H4 (cell line): ENCODE results near the gene SYCE3. TPM values are rescaled to one million over a fixed set of nuclear protein-coding genes. Genes with fewer than 3 reads are reported as not detected.

Experiments
- DNase-seq: peaks from one replicate; pipeline ENCODE4 v3.0.0-alpha.2; 2015; ENCODE audit warnings: low spot score
- total RNA-seq: library from RNA; depleted of rRNA; stranded (reverse); fragments of >200 nt; shearing (Covaris generic); gene quantifications from 2 replicates; pipeline ENCODE4 v1.2.3, GENCODE V29; 2014; rRNA removed

SYCE3 gene
- total RNA-seq, 1 experiment from 2014 or later: not detected

GRCh38 chr22:50502096-50502495 is 60.6 kb downstream of the SYCE3 start:
- no peak for DNase-seq

Other genes starting within 250 kb of the SYCE3 start
- gene DENND6B, start 235.9 kb downstream of the SYCE3 start, total RNA-seq: 0.35 and 1.3 TPM in 2 replicates
- gene PPP6R2, start 219.6 kb downstream of the SYCE3 start, total RNA-seq: 22.9 and 32.1 TPM in 2 replicates
- gene SBF1, start 87.9 kb downstream of the SYCE3 start, total RNA-seq: 29.1 and 33.9 TPM in 2 replicates
- 0.17 and 0.39 TPM in 2 replicates for gene ADM2, start 81.4 kb downstream of the SYCE3 start, total RNA-seq
- not detected in 2 replicates for gene MIOX, start 76.1 kb downstream of the SYCE3 start, total RNA-seq
- 8.6 and 9.4 TPM in 2 replicates for gene LMF2, start 55.2 kb downstream of the SYCE3 start, total RNA-seq
- 39.0 and 76.8 TPM in 2 replicates for gene NCAPH2, start 54.7 kb downstream of the SYCE3 start, total RNA-seq
- gene SCO2, start 37.3 kb downstream of the SYCE3 start, total RNA-seq: 1.3 and 11.9 TPM in 2 replicates
- 0.39 and 0.68 TPM in 2 replicates for gene TYMP, start 32.9 kb downstream of the SYCE3 start, total RNA-seq
- 0.18 and 0.48 TPM in 2 replicates for gene KLHDC7B, start 17.0 kb downstream of the SYCE3 start, total RNA-seq
- 2.0 and 2.4 TPM in 2 replicates for gene CPT1B, start 15.5 kb upstream of the SYCE3 start, total RNA-seq
- 9.4 and 12.1 TPM in 2 replicates for gene CHKB, start 19.9 kb upstream of the SYCE3 start, total RNA-seq
- 0.29 and 0.41 TPM in 2 replicates for gene MAPK8IP2, start 37.9 kb upstream of the SYCE3 start, total RNA-seq
- 8.4 and 9.3 TPM in 2 replicates for gene ARSA, start 65.2 kb upstream of the SYCE3 start, total RNA-seq
- gene SHANK3, start 109.9 kb upstream of the SYCE3 start, total RNA-seq: 0.19 and 0.62 TPM in 2 replicates
- gene ACR, start 175.3 kb upstream of the SYCE3 start, total RNA-seq: not detected in 2 replicates
- gene RABL2B, start 220.7 kb upstream of the SYCE3 start, total RNA-seq: 6.7 and 10.1 TPM in 2 replicates